Neuronal stem cell (in vitro differentiated cells): ENCODE data around the gene IL1RAP.

Experiments
- DNase-seq: peaks from one replicate; pipeline ENCODE4 v3.0.0-alpha.2; 2013; ENCODE audit warnings: low spot score
- H2AFZ ChIP-seq: one replicate; pipeline ENCODE4 v1.6.1; 2013; ENCODE audit warnings: mild to moderate bottlenecking, low read length, inconsistent platforms
- H2AK5ac ChIP-seq: 2 replicates; pipeline ENCODE4 v1.6.1; 2013; ENCODE audit warnings: low read depth, mild to moderate bottlenecking, inconsistent platforms, low read length, moderate library complexity, mixed read lengths
- H2BK120ac ChIP-seq: 2 replicates; pipeline ENCODE4 v1.6.1; 2013; ENCODE audit warnings: low read depth, mild to moderate bottlenecking, inconsistent platforms, low read length, moderate library complexity, mixed read lengths
- H2BK12ac ChIP-seq: one replicate; pipeline ENCODE4 v1.6.1; 2013; ENCODE audit warnings: low read length, inconsistent platforms
- H2BK15ac ChIP-seq: 2 replicates; pipeline ENCODE4 v1.6.1; 2013; ENCODE audit warnings: mild to moderate bottlenecking, low read length, inconsistent platforms, mixed read lengths
- H2BK5ac ChIP-seq: one replicate; pipeline ENCODE4 v1.6.1; 2013; ENCODE audit warnings: inconsistent platforms, mild to moderate bottlenecking, low read length, moderate library complexity
- H3K14ac ChIP-seq: one replicate; pipeline ENCODE4 v1.6.1; 2013; ENCODE audit warnings: low read length, inconsistent platforms
- H3K18ac ChIP-seq: 2 replicates; pipeline ENCODE4 v1.6.1; 2013; ENCODE audit warnings: low read length, inconsistent platforms
- H3K23ac ChIP-seq: 2 replicates; pipeline ENCODE4 v1.6.1; 2013; ENCODE audit warnings: low read depth, mild to moderate bottlenecking, mixed read lengths, low read length, inconsistent platforms; ENCODE audit not compliant: poor library complexity
- H3K27ac ChIP-seq: replicated peaks from 3 replicates; pipeline ENCODE4 v1.5.1; 2013; ENCODE audit warnings: low read length, inconsistent platforms
- H3K27me3 ChIP-seq, 3 experiments: 2 replicates each; pipeline ENCODE4 v1.6.1; 2013; ENCODE audit warnings: low read length in 3 of 3, mild to moderate bottlenecking in 2 of 3, inconsistent platforms in 1 of 3, low read depth in 1 of 3, mixed read lengths in 1 of 3, moderate library complexity in 1 of 3; ENCODE audit not compliant: control insufficient read depth in 3 of 3, insufficient read depth in 3 of 3
- H3K36me3 ChIP-seq, 2 donors: replicated peaks in 1 of 2; 2 replicates each; pipeline ENCODE4 v1.6.1; 2013; ENCODE audit warnings: low read length in 2 of 2; ENCODE audit not compliant: control insufficient read depth in 2 of 2, insufficient read depth in 2 of 2
- H3K4ac ChIP-seq: 2 replicates; pipeline ENCODE4 v1.6.1; 2013; ENCODE audit warnings: inconsistent platforms, mild to moderate bottlenecking, low read length, moderate library complexity
- H3K4me1 ChIP-seq, 2 donors: 1 replicate in 1 of 2; 2 replicates in 1 of 2; pipeline ENCODE4 v1.6.1; 2013; ENCODE audit warnings: low read length in 2 of 2, low read depth in 1 of 2; ENCODE audit not compliant: control insufficient read depth in 2 of 2, insufficient read depth in 1 of 2
- H3K4me2 ChIP-seq: one replicate; pipeline ENCODE4 v1.6.1; 2013; ENCODE audit warnings: mild to moderate bottlenecking, low read length, inconsistent platforms; ENCODE audit not compliant: insufficient read depth, poor library complexity, severe bottlenecking
- H3K4me3 ChIP-seq, 2 donors: 2 replicates each; pipeline ENCODE4 v1.5.1; 2013; ENCODE audit warnings: low read length in 2 of 2, mild to moderate bottlenecking in 2 of 2, inconsistent platforms in 1 of 2, moderate library complexity in 1 of 2
- H3K79me1 ChIP-seq: one replicate; pipeline ENCODE4 v1.6.1; 2013; ENCODE audit warnings: low read depth, mild to moderate bottlenecking, inconsistent platforms, low read length, moderate library complexity
- H3K9ac ChIP-seq: one replicate; pipeline ENCODE4 v1.6.1; 2013; ENCODE audit warnings: mild to moderate bottlenecking, low read depth, low read length, inconsistent platforms; ENCODE audit not compliant: poor library complexity
- H3K9me3 ChIP-seq, 2 donors: replicated peaks in 1 of 2; 2 replicates each; pipeline versions ENCODE3 to v1.6.1; 2013; ENCODE audit warnings: low read length in 2 of 2, mild to moderate bottlenecking in 2 of 2, inconsistent platforms in 1 of 2, low read depth in 1 of 2, mixed read lengths in 1 of 2, moderate library complexity in 1 of 2; ENCODE audit not compliant: control insufficient read depth in 2 of 2, insufficient read depth in 1 of 2
- H4K8ac ChIP-seq: one replicate; pipeline ENCODE4 v1.6.1; 2013; ENCODE audit warnings: low read depth, mild to moderate bottlenecking, inconsistent platforms, low read length, moderate library complexity
- H4K91ac ChIP-seq: one replicate; pipeline ENCODE4 v1.6.1; 2013; ENCODE audit warnings: low read length, low read depth, mild to moderate bottlenecking, inconsistent platforms; ENCODE audit not compliant: poor library complexity
- WGBS, 2 donors: extraction: QIAGEN DNeasy Blood & Tissue Kit; methylation state at CpG; one replicate each; pipeline ENCODE4 v1.1.7; 2013; ENCODE audit warnings: missing lambda C conversion rate in 2 of 2, mixed read lengths in 1 of 2; ENCODE audit not compliant: insufficient read length in 2 of 2, insufficient replicate concordance in 1 of 2; ENCODE audit errors: extremely low coverage in 2 of 2; 5-methylcytosine and 5-hydroxymethylcytosine counted together

The IL1RAP gene

DNA sequence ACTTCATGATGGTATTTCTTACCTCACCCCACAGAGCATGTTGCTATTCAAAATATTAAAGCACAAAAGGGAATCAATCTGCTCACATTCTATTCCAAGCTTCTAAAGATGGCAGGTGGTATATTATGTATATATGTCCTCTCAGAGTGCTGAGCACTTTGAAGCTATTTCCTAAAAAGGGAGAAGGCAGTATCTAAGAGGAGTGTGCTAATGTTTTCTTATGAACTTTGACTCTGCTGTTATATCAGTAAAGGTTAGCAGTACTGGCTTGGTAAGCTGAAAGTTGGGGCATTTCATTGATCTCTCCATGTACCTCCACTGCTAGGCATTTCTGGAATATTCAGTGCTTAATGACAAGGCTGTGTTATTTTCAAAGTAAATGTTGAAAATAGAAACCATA, 43.4 kb downstream of the IL1RAP start:
- no peak overlapping the region for H3K4ac ChIP-seq
- H3K9ac ChIP-seq = no peak overlapping the region
- H2BK5ac ChIP-seq = no peak overlapping the region
- no peak overlapping the region for H4K8ac ChIP-seq
- H3K23ac ChIP-seq = no peak overlapping the region
- no peak overlapping the region for H2AFZ ChIP-seq
- H3K18ac ChIP-seq = no peak overlapping the region
- no peak overlapping the region for H3K14ac ChIP-seq
- no peak overlapping the region for H3K4me3 ChIP-seq
- H2AK5ac ChIP-seq = no peak overlapping the region
- H4K91ac ChIP-seq = no peak overlapping the region
- peaks cover 3 to 13% of the 10 kb centered on the region in 2 donors for H3K9me3 ChIP-seq
- no peak overlapping the region for H3K27ac ChIP-seq
- H2BK12ac ChIP-seq = no peak overlapping the region
- no peaks in the 10 kb centered on the region for H3K36me3 ChIP-seq
- H3K79me1 ChIP-seq = no peaks in the 10 kb centered on the region
- H3K4me1 ChIP-seq = peaks cover 2 to 13% of the 10 kb centered on the region in 2 donors
- no peak overlapping the region for H2BK120ac ChIP-seq
- no peak overlapping the region for H2BK15ac ChIP-seq
- DNase-seq = no peak
- H3K4me2 ChIP-seq = no peak overlapping the region
- no peaks in the 10 kb centered on the region for H3K27me3 ChIP-seq

DNA sequence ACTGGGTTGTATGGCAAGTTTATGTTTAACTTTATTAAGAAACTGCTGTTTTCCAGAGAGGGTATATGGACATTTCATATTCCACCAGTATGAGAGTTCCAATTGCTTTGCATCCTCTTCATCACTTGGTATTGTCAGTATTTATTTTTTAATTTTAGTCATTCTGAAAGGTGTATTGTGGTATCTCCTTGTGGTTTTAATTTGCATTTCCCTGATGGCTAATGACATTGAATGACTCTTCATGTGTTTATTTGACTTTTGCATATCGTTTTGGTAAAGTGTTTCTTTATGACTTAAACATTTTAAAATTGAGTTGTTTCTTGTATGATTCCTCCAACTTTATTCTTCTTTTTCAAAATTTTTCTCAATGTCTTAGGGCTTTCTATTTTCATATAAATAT, 44.4 kb downstream of the IL1RAP start:
- no CpG with 5 or more reads among the region's 1 CpG for WGBS, 2 donors
- Histone ChIP-seq H3K4me1 (peaks cover 2 to 11% of the 10 kb centered on the region in 2 donors), H2BK15ac (no peak overlapping the region), H3K9me3 (peaks cover 2 to 6% of the 10 kb centered on the region in 2 donors), H3K4ac (no peak overlapping the region), H3K79me1 (no peaks in the 10 kb centered on the region), H3K4me3 (no peak overlapping the region), H3K9ac (no peak overlapping the region), H2BK5ac (no peak overlapping the region), H3K4me2 (no peak overlapping the region), H4K8ac (no peak overlapping the region), H2BK120ac (no peak overlapping the region), H3K23ac (no peak overlapping the region), H3K18ac (no peak overlapping the region), H3K14ac (no peak overlapping the region), H4K91ac (no peak overlapping the region), H2AFZ (no peak overlapping the region), H2BK12ac (no peak overlapping the region), H3K36me3 (no peaks in the 10 kb centered on the region), H3K27ac (no peak overlapping the region), H3K27me3 (no peaks in the 10 kb centered on the region), H2AK5ac (no peak overlapping the region)
- no peak for DNase-seq

DNA sequence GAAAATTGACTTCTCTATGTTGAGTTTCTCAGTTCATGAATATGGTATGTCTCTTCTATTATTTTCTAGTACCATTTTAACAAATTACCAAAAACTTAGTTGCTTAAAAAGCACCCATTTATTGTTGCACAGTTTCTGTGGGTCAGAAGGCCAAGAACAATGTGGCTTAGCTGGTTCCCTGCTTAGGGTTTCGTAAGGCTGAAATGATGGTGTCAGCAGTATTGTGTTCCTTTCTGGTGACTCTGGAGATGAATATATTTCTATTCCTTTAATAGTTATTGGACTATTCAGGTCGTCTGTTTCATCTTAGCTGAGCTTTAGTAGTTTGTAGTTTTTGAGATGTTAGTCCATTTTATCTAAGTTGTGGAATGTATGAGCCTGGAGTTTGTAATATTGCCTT, 44.9 kb downstream of the IL1RAP start:
- Histone ChIP-seq H3K27me3 (no peaks in the 10 kb centered on the region), H2BK12ac (no peak overlapping the region), H3K4me1 (peaks cover 2 to 9% of the 10 kb centered on the region in 2 donors), H4K91ac (no peak overlapping the region), H3K4me2 (no peak overlapping the region), H3K4me3 (no peak overlapping the region), H2BK5ac (no peak overlapping the region), H2BK120ac (no peak overlapping the region), H3K14ac (no peak overlapping the region), H3K36me3 (no peaks in the 10 kb centered on the region), H3K79me1 (no peaks in the 10 kb centered on the region), H4K8ac (no peak overlapping the region), H3K9me3 (peaks cover 0 to 6% of the 10 kb centered on the region in 2 donors), H3K27ac (no peak overlapping the region), H3K23ac (no peak overlapping the region), H3K18ac (no peak overlapping the region), H2AK5ac (no peak overlapping the region), H3K9ac (no peak overlapping the region), H3K4ac (no peak overlapping the region), H2AFZ (no peak overlapping the region), H2BK15ac (no peak overlapping the region)
- no peak for DNase-seq
- no CpG with 5 or more reads among the region's 2 CpGs for WGBS, 2 donors

DNA sequence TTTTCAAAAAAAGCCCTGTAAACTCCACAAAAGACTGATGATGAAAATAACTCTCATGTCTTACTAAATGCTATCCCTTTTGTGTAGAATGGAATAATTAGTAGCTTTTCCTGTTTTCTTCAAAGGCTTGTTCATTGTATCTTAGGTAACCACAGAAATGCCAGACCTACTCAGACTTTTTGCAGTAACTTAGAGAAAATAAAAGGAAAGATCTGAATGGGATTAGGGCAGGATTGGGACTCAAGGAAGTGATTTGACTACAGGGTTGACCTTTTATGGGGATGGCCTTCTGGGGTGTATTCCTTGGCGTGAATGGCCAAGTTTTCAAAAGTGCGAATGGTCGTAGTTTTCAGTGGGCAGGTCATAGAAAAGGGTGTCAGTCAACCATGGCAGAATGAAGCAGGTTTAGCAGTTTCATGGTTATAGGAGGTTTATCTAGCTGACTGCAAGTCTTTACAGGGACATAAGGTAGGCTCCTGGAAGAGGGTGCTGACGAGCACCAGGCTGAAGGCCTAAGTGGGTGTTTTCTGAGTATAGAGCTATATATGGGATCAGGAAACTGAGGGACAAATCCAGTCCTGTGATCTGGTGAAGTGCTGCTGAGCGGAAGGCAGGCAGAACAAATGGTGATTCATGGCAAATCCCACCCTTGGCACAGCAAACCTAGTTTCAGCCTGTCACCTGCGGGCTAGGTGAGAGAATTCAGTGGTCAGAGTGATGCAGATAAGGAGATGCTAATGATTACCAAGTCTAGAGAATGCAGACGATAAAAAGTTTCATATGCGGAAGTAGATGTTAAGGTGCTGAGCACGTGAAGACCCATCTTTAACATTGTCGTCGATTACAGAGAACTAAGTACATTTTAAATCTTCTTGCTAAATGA, 46.4 kb downstream of the IL1RAP start:
- Histone ChIP-seq H3K9ac (no peak overlapping the region), H2BK12ac (no peak overlapping the region), H2BK15ac (no peak overlapping the region), H4K8ac (no peak overlapping the region), H3K4ac (no peak overlapping the region), H3K79me1 (no peaks in the 10 kb centered on the region), H2AK5ac (no peak overlapping the region), H3K27me3 (no peaks in the 10 kb centered on the region), H3K9me3 (peaks cover 0 to 6% of the 10 kb centered on the region in 2 donors), H2BK120ac (no peak overlapping the region), H3K36me3 (no peaks in the 10 kb centered on the region), H3K27ac (no peak overlapping the region), H3K4me2 (no peak overlapping the region), H3K23ac (no peak overlapping the region), H2AFZ (peak overlapping the region; percentile 17), H3K14ac (no peak overlapping the region), H3K4me3 (no peak overlapping the region), H3K18ac (no peak overlapping the region), H3K4me1 (peaks cover 2 to 9% of the 10 kb centered on the region in 2 donors), H2BK5ac (no peak overlapping the region), H4K91ac (no peak overlapping the region)
- no peak for DNase-seq
- WGBS, 2 donors = no CpG with 5 or more reads among the region's 11 CpGs
